ENCODE measurements around the gene IL7R.
"Not testable (repeated sequence)": the region's sequence is repeated elsewhere in the genome, so short reads cannot be mapped to it uniquely, and the experiment has no call there.

The IL7R gene

GRCh38 chr5:35887321-35888100 lies 30.8 kb downstream of the IL7R start:
- Mint-ChIP-seq H3K4me1 (peaks cover 21% of the 10 kb centered on the region), H3K27me3 (no peaks in the 10 kb centered on the region), H3K9me3 (peaks cover 2% of the 10 kb centered on the region), H3K36me3 (peaks cover 17% of the 10 kb centered on the region), H3K27ac (no peak overlapping the region), H3K4me3 (no peak overlapping the region)
- CTCF ChIA-PET, result no interaction called here
- DNase-seq, result no peak

DNA sequence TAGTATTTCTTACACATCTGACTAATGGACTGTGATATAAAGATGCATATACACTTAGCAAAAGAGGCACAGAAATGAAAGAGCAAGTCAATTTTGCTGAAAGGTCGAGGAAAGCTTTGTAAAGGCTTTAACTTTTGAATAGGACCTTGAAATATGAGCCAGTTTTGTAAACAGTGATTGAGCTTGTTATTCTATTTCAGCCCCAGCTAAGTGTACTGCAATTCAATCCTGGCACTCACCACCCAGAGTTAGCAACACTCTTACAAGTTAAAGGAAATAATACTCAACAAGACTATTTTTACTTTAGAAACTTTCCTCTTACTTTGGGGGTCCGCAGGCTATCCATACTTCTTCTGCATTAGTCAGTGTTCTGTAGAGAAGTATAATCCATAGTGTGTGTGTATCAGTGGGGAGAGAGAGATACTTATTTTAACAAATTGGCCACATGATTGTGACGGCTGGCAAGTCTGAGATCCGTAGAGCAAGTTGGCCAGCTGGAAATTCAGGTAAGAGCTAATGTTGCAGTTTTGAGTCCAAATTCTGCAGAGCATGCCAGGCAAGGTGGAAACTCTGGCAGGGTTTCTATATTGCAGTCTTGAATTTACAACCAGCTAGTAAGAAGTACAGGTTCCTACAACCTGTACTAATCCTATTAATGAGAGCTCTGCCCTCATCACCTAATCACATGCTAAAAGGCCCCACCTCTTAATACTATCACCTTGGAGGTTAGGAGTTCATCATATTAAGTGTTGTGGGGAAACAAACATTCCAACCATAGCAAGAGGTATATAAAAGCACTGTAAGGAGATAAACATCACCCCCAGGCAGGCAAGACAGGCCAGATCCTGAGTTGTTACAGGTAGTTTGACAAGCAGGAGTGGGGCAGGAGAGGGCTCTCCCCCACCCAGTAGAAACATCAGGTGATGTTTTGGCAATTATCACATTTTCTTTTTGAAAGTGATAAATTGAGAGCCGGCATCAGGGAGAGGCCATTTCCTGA lies 33.6 kb downstream of the IL7R start:
- no peak overlapping the region for H3K4me3 Mint-ChIP-seq
- H3K27ac Mint-ChIP-seq, result no peak overlapping the region
- no peak for DNase-seq
- peaks cover 2% of the 10 kb centered on the region for H3K9me3 Mint-ChIP-seq
- CTCF ChIA-PET, result interaction anchor here (1.1 to 1.8 kb wide), 2 partner anchors 9 to 14 kb away, joined by 3 to 4 read pairs; no protein-coding TSS in a partner anchor
- H3K27me3 Mint-ChIP-seq, result no peaks in the 10 kb centered on the region
- H3K4me1 Mint-ChIP-seq, result no peaks in the 10 kb centered on the region
- peaks cover 2% of the 10 kb centered on the region for H3K36me3 Mint-ChIP-seq

DNA sequence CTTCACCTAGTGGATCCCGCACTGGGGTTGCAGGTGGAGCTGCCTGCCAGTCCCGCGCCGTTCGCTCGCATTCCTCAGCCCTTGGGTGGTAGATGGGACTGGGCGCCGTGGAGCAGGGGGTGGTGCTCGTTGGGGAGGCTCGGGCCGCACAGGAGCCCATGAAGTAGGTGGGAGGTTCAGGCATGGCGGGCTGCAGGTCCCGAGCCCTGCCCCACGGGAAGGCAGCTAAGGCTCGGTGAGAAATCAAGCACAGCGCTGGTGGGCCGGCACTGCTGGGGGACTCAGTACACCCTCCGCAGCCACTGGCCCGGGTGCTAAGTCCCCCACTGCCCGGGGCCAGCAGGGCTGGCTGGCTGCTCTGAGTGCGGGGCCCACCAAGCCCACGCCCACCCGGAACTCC lies 36.1 kb downstream of the IL7R start:
- DNase-seq, H3K27ac Mint-ChIP-seq: not testable (repeated sequence)
- CTCF ChIA-PET, result interaction anchor here (3.4 kb wide), 1 partner anchor 11 kb away, joined by 11 read pairs; no protein-coding TSS in a partner anchor

DNA sequence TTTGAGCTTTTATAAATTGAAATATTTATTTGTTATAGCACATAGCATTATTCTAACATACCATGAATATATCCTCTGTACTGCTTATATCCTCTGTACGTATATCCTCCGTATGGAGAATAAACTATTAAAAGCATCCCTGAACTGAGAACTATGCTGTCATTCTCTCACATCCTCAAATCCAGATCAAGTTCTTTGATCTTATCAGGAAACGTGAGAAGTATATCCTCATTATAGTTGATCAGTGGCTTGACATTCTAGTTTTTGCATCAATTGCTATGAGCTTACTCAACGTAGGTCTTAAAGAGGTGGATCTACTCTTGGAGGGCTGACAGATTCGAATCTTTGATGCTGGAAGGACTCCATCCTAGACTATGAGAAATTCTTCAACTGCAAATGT lies 37.4 kb downstream of the IL7R start:
- peaks cover 3% of the 10 kb centered on the region for H3K36me3 Mint-ChIP-seq
- H3K4me3 Mint-ChIP-seq, result no peak overlapping the region
- H3K27me3 Mint-ChIP-seq, result no peaks in the 10 kb centered on the region
- H3K27ac Mint-ChIP-seq, result no peak overlapping the region
- CTCF ChIA-PET, result interaction anchor here (3.4 kb wide), 1 partner anchor 12 kb away, joined by 11 read pairs; no protein-coding TSS in a partner anchor
- no peak for DNase-seq
- H3K4me1 Mint-ChIP-seq, result peaks cover 7% of the 10 kb centered on the region
- peaks cover 3% of the 10 kb centered on the region for H3K9me3 Mint-ChIP-seq

More for the DNA sequence above, 36.1 kb downstream of the IL7R start:
- not testable (repeated sequence) for H3K9me3 Mint-ChIP-seq, H3K27me3 Mint-ChIP-seq, H3K4me3 Mint-ChIP-seq, H3K4me1 Mint-ChIP-seq, H3K36me3 Mint-ChIP-seq

- Mint-ChIP-seq H3K9me3 (peaks cover 3% of the 10 kb centered on the region), H3K36me3 (peaks cover 6% of the 10 kb centered on the region), H3K27me3 (no peaks in the 10 kb centered on the region), H3K27ac (no peak overlapping the region), H3K4me1 (peaks cover 56% of the 10 kb centered on the region), H3K4me3 (no peak overlapping the region)
- CTCF ChIA-PET, result interaction anchor here (0.8 to 2.5 kb wide), 7 partner anchors 9 to 122 kb away, joined by 3 to 9 read pairs (median 4); no protein-coding TSS in a partner anchor
- DNase-seq, result no peak
Observed at GRCh38 chr5:35898952-35899660, 42.4 kb downstream of the IL7R start.

DNA sequence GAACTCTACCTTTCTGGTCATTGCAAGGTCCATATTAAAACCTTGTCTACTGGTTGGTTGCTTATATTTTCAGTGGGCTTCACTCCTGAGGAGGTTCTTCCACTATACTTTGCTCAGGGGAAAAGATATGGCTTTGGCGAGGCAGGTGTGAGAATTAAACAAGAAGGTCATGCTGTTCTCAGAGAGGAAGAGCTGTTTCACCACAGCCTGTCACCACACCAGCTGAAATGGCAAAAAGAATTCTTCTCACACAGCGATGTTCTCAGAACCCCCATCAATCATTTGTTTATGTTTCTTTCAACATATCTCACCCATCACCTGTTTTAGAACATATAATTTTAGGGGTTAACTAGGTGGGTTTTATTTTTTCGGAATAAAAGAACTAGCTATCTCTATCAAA lies 43.1 kb downstream of the IL7R start:
- H3K27ac Mint-ChIP-seq, result no peak overlapping the region
- no peak overlapping the region for H3K4me3 Mint-ChIP-seq
- H3K27me3 Mint-ChIP-seq, result no peaks in the 10 kb centered on the region
- H3K36me3 Mint-ChIP-seq, result peaks cover 12% of the 10 kb centered on the region
- CTCF ChIA-PET, result interaction anchor here (0.8 to 1.1 kb wide), 4 partner anchors 10 to 123 kb away, joined by 3 to 4 read pairs (median 4); no protein-coding TSS in a partner anchor
- DNase-seq, result peak; percentile 38
- peaks cover 63% of the 10 kb centered on the region for H3K4me1 Mint-ChIP-seq
- H3K9me3 Mint-ChIP-seq, result peaks cover 7% of the 10 kb centered on the region

- CTCF ChIA-PET, result interaction anchor here (0.8 to 2.3 kb wide), 4 partner anchors 19 to 124 kb away, joined by 3 to 7 read pairs (median 5); no protein-coding TSS in a partner anchor
- Mint-ChIP-seq H3K27ac (peak overlapping the region; percentile 44), H3K36me3 (peaks cover 11% of the 10 kb centered on the region), H3K4me3 (no peak overlapping the region), H3K9me3 (peaks cover 5% of the 10 kb centered on the region), H3K4me1 (peaks cover 74% of the 10 kb centered on the region), H3K27me3 (no peaks in the 10 kb centered on the region)
- no peak for DNase-seq
Observed at GRCh38 chr5:35900972-35901695, 44.4 kb downstream of the IL7R start.

DNA sequence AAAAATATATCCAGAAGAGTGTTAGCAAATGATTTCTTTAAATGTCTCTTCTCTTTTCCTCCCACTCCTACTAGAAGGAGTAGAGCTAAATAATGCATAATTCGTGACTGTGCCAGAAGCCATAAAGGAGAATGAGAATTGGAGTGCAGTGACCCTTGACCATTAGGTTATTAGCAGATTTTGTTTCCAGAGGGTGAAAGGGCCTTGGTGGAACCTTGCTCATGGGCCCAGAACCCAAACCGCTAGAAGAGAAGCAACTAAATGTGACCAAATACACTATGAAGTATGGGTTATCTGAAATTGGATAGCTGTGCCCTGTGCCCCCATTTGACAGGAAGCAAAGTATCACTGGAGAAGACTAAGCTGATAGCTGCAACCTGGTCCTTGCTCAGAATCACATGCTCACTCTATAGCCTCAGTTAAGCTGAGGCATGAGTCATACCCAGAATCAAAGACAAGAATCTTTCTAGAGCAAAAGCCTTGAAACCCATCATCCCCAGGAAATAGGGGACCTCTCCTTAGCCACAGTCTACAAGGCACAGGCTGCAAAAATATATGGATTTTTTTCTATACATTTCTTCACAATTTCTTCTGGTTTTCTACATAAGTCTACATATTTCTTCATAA lies 45.5 kb downstream of the IL7R start:
- Mint-ChIP-seq H3K36me3 (peaks cover 12% of the 10 kb centered on the region), H3K9me3 (peaks cover 5% of the 10 kb centered on the region), H3K4me3 (no peak overlapping the region), H3K27ac (peak overlapping the region; percentile 77), H3K4me1 (peaks cover 77% of the 10 kb centered on the region), H3K27me3 (no peaks in the 10 kb centered on the region)
- DNase-seq, result peak; percentile 58
- CTCF ChIA-PET, result interaction anchor here (0.8 to 2.3 kb wide), 5 partner anchors 20 to 250 kb away, joined by 3 to 7 read pairs (median 3); no protein-coding TSS in a partner anchor

DNA sequence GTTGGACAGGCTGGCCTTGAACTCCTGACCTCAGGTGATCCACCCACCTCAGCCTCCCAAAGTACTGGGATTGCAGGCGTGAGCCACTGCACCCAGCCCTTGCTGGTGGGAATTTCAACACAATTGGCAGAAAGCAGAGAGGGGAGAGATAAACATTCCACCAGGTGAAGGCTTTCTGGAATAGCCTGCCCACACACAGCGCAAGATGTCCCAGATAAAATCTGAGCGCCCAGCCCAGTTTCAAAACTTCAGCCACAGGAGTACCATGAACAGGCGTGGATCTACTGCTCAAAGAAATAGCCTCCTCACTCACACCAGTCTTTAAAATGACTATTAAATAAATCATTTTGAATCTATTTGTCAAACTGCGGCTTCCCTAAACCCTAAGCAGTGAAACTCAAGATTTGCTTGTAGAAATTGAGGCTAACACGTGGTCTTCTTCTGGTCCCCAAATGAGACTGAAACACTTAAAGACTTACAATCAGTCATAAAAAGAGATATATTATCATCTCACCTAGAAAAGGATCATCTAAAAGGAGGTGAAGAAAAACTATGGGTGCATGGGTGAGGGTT lies 47.0 kb downstream of the IL7R start:
- CTCF ChIA-PET, result interaction anchor here (0.9 to 2.1 kb wide), 6 partner anchors 14 to 253 kb away, joined by 3 to 4 read pairs (median 3); no protein-coding TSS in a partner anchor

GRCh38 chr5:35904443-35905132 lies 47.9 kb downstream of the IL7R start:
- Mint-ChIP-seq H3K4me3 (peak overlapping the region; percentile 13), H3K36me3 (peaks cover 12% of the 10 kb centered on the region), H3K27ac (peak overlapping the region; percentile 87), H3K27me3 (no peaks in the 10 kb centered on the region), H3K4me1 (peaks cover 75% of the 10 kb centered on the region), H3K9me3 (peaks cover 5% of the 10 kb centered on the region)
- DNase-seq, result peak; percentile 53
- CTCF ChIA-PET, result interaction anchor here (0.9 to 2.1 kb wide), 4 partner anchors 15 to 254 kb away, joined by 3 to 4 read pairs (median 3); no protein-coding TSS in a partner anchor

More for the DNA sequence above, 47.0 kb downstream of the IL7R start:
- H3K27ac Mint-ChIP-seq, result peak overlapping the region; percentile 87
- H3K9me3 Mint-ChIP-seq, result peaks cover 5% of the 10 kb centered on the region
- DNase-seq, result no peak
- no peaks in the 10 kb centered on the region for H3K27me3 Mint-ChIP-seq
- H3K4me3 Mint-ChIP-seq, result no peak overlapping the region
- H3K4me1 Mint-ChIP-seq, result peaks cover 83% of the 10 kb centered on the region
- H3K36me3 Mint-ChIP-seq, result peaks cover 12% of the 10 kb centered on the region

- Mint-ChIP-seq H3K9me3 (peaks cover 20% of the 10 kb centered on the region), H3K27me3 (no peaks in the 10 kb centered on the region), H3K27ac (no peak overlapping the region), H3K36me3 (peaks cover 20% of the 10 kb centered on the region), H3K4me1 (peaks cover 40% of the 10 kb centered on the region), H3K4me3 (no peak overlapping the region)
- no peak for DNase-seq
- CTCF ChIA-PET, result interaction anchor here (1.6 to 2.0 kb wide), 3 partner anchors 12 to 257 kb away, joined by 5 to 7 read pairs (median 7); no protein-coding TSS in a partner anchor
Observed at GRCh38 chr5:35908228-35908627, 51.5 kb downstream of the IL7R start.

DNA sequence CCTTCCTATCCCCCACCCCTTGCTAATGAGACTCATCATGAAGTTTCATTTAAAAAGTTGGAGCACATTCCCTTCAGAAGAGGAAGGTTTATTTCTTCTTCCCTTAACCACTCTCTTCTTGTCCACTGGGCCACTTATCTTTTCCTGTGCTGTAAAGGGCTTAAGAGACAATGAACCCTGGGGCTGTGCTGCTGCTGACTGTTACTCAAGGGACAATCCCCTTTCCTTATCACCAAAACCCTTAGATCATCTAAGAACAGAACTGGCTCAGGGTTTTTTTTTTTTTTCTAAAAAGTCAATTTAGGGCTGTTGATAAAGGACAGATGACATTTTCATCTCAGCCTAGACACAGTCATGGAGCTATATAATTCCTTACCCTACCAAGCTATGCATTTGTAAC lies 52.1 kb downstream of the IL7R start:
- Mint-ChIP-seq H3K4me1 (peaks cover 34% of the 10 kb centered on the region), H3K36me3 (peaks cover 20% of the 10 kb centered on the region), H3K4me3 (no peak overlapping the region), H3K9me3 (peaks cover 21% of the 10 kb centered on the region), H3K27ac (no peak overlapping the region), H3K27me3 (no peaks in the 10 kb centered on the region)
- CTCF ChIA-PET, result interaction anchor here (1.6 to 2.0 kb wide), 3 partner anchors 12 to 257 kb away, joined by 5 to 7 read pairs (median 7); no protein-coding TSS in a partner anchor
- DNase-seq, result no peak

Measured in activated naive CD4-positive, alpha-beta T cell treated with anti-CD3 and anti-CD28 coated beads, Interleukin-2, amount 10 ng/mL, durations not matched to agents 7 days and 5 days (primary cell).